SIG-M5 (cell line): ENCODE results near the gene XPOT.

Source experiments
- DNase-seq: peaks from one replicate; lab custom pipeline; 2025; lab: John Stamatoyannopoulos, UW

The XPOT gene

DNA sequence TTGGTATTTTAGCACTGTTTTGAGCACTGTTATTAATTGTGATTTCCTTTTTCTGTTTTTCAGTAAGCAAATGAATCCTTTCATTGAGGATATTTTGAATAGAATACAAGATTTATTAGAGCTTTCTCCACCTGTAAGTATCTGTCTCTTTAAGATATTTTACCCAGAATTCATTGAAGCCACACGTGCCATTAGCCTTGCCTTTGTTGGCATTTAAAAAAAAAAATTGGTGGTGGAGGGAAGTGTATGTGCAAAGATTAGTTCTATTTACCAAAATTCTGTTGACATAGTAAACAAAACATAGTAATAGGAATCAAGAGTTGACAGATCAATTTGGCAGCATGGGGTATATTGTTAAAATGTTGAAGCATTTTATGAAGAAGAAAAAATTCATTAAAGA, 23.8 kb downstream of the XPOT start:
- DNase-seq: no peak

DNA sequence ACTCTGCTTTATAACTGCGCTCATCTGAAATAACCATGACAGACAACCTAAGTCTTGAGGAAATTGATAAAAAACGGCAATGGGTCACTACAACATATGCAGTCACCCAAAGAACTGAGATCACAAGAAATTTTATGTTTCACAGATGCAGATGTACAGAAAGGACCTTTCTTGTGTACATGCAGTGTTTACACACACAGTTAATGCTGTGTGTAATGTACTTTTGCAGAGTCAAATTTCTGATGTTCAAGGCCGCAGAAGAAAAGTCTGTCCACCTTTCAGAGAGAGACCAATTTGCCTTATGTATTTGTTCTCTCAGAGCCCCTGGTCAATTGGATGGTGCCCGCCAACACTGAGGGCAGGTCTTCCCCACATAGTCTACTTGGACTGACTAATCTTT, 24.8 kb downstream of the XPOT start:
- DNase-seq: no peak

DNA sequence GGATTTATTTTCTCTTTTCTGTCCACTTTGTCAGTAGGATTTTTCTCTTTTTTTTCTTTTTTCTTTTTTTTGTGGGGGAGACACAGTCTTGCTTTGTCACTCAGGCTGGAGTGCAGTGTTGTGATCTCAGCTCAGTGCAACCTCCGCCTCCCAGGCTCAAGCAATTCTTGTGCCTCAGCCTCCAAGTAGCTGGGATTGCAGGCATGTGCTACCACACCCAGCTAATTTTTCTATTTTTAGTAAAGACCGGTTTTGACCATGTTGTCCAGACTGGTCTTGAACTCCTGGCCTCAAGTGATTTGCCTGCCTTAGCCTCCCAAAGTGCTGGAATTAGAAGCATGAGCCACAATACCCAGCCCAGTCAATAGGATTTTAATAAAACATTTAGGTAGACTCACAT, 26.7 kb downstream of the XPOT start:
- no peak for DNase-seq

DNA sequence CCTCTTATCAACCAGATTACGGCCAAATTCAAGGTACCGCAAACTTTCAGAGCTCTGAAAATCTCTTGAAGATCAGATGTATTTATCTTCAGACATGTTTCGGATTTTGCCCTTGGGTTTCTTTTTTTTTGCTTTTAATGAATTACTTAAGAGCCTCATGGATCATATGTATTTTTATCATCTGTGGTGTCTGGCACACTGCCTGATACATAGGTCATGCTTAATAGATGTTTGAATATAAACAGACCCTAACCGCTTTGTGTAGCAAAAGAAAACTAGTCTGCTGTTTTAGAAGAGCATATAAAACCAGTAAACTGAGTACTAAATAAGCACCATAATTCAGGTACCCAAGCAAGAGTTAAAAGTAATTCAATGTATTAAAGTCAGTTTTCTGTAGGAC, 27.6 kb downstream of the XPOT start:
- DNase-seq: no peak

DNA sequence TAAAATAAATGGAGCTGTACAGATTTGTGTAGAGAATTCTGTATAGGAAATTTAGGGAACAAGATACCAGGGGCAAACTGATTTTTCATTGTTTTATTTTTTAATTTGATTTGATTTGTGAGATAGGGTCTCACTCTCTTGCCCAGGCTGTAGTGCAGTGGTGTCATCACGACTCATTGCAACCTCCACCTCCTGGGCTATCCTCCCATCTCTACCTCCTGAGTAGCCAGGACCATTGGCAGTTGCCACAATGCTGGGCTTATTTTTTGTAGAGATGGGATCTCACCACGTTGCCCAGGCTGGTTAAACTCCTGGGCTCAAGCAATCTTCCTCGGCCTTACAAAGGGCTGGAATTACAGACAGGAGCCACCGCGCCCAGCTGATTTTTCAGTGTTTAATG, 29.7 kb downstream of the XPOT start:
- no peak for DNase-seq

DNA sequence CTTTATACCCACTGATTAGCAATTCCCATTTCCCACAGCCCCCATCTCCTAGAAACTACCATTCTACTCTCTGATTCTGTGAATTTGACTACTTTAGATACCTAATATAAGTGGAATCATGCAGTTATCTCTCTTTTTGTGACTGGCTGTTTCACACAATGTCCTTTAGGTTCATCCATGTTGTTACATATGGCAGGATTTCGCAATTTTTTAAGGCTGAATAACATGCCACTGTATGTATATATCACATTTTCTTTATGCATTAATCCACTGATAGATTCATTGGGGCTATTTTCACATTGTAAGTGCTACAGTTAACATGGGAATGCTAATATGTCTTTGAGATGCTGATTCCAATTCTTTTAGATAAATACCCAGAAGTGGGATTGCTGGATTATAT, 35.9 kb downstream of the XPOT start:
- no peak for DNase-seq

DNA sequence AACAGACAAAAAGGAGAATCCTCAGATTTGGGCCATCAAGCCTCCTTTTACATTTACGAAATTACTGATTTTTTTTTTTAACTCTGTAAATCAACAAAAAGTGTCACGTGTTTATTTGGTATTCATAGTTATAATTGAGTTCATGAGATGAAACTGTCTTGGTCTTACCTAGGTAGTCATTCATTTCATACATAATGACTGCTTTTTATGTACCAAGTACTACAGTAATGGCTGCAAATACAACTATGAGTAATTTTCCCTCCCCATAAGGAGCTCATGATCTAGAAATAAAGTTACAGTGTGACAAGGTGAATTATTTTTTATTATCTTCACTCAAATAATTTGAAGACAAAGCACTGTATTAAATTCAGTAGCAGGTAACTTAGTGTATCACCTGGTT, 41.3 kb downstream of the XPOT start:
- no peak for DNase-seq

DNA sequence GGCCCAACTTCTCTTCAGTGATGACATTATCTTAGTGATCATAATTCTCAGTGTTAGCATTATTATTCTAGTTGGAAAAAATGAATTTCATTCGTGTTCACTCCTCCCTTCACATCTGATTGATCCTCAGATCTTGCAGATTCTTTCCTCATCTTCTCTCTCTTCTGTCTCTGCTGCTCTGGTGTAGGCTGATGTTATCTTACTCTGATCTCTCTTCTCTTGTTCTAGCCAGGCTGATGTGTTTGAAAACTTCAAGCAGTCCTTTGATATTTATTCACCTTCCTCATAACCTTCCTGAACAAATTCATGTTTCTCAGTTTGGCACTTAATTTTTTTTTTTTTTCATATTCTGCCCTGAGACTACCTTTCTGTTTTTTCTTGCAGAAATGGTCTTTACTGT, 42.1 kb downstream of the XPOT start:
- DNase-seq: no peak

DNA sequence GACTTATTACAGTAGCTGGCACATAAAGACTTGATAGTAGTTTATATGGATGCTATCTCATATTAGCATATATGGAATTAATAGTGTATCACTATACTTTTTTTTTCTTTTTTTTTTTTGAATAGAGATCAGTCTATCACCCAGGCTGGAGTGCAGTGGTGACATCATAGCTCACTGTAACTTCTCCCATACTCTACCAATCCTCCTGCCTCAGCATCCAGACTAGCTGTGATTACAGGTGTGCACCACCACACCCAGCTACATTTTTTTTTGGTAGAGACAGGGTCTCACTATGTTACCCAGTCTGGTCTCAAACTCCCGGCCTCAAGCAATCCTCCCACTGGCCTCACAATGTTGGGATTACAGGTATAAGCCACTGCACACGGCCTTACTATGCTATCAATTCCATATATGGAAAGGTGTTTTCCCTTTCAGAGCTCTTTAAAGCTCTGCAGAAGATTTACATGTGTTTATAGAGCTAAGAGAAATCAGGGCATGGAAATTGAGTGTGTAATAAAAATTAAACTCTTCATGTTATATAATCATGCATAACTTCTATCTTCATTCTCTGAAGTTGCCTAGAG, 46.0 kb downstream of the XPOT start:
- DNase-seq: no peak

DNA sequence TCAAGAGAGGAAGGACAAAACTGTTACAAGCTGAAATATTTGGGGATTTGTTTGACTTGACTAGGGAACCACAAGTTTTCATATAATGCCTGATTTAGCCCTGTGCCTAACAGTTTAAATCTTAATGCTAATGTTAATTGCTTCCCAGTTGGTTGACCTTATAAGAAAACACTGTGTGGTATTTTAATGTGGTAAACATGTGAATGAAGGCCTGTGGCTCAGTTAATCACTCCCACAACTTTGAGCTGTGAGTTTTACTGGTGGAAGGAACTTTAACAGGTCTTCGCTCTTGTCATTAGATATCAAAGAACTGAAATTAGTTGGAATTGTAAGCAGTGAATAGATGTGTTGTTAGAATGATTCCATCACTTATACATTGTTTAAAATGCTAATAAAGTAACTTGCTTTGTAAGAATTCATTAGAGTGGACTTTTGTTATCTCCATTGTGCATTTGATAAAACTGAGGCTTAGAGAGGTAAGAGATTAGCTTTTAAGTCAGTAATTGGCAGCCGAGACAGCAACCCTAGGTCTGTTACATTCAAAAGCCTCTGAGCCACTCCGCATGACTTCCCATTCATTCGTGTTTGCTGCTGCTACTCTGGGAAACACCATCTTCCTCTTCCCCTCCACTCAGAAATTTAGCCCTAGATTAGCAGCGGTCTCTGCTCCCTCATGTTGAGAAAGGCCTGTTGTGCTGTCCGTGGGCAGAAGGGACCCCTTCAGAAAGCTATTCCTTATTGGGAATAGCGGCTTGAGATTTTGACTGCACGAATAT, 46.7 kb downstream of the XPOT start:
- no peak for DNase-seq

DNA sequence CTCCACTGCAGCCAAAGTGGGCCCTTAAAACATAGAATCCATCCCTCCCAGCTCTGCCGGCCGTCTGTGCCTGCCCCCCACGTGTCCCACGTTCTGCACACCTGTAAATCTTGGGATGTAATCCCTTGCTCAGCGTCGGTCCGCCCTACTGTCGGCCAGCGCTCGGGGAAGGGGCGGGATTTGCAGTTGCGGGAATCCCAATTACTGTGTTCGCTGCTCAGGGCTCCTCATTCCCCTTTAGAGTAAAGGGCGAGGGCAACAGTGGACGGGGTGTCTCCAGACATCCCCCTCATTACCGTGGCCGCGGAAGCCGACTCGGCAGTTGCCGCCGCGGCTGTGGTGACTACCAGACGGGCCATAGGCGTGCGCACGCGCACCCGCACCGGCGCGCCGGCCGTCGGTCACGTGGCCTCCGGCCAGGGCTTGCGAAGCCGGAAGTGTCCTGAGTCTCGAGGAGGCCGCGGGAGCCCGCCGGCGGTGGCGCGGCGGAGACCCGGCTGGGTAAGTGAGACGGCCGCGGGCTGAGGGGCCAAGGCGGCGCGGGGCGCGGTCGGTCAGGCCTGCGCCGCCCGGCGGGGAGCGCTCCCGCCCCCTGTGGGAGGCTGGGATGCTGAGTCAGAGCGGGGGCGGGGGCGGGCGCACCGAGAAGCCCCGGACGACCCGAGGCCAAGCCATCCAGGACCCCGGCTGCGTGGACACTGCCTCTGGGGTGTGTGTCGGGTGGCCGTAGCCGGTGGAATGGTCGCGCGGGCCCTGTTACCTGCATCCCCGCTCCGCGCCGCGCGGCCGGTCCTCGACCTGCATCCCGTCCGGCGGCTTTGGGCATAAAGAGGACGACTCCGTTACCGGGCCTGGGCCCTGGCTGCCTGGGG, 47.7 kb downstream of the XPOT start, which contains the start of gene TBK1:
TSS of gene TBK1 (plus strand) at position 434 of the 872 bp plus-strand sequence. CDS start 3,751 bp downstream, outside the sequence.
- DNase-seq: no peak

DNA sequence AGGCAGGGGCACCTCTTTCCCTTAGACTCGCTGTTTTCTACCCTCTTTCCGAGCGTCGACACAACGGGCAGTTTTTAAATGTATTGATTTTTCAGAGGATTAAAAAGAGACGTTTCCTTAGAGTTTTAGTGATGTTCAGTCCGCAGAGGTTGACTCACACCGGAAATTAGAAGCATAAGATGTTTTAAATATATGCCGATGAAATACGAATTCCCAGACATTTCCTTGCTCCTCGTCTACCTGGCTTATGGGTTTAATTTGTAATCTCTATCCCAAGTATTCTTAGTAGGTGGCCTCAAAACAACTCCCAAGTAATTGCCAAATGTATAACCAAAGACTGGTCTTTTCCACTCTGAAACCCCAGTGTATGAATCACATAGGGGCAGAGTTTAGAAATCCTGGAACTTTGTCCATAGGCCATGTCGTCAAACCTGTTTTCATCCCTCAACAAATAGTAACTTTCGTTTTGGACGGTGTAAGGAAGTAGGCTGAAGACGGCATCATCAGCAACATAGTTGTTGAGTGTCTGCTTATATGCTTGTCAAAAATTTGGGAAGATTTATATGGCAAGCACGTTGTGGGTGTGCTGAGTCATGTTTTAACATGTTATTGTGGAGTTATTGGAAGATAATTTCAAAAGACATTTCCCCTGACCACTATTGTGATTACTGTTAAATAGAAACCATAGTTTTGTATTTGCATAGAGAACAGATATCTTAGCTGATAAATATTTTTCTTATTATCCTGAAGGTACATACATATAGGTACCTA, 48.6 kb downstream of the XPOT start:
- no peak for DNase-seq

DNA sequence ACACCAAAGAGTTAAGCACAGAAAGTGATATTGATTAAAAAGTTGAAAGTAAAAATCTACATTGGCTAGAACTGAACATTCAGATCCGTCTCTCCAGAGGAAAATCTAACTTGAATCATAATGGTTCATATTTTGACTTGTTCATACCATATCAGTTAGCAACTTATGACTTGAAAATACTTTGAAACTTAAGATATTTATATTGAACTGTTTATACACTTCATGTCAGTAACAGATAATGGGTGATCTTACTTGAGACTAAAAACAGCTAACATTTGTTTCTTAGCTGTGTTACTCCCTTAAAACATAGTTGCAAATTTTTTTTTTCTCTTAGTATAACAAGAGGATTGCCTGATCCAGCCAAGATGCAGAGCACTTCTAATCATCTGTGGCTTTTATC, 51.3 kb downstream of the XPOT start:
- no peak for DNase-seq

DNA sequence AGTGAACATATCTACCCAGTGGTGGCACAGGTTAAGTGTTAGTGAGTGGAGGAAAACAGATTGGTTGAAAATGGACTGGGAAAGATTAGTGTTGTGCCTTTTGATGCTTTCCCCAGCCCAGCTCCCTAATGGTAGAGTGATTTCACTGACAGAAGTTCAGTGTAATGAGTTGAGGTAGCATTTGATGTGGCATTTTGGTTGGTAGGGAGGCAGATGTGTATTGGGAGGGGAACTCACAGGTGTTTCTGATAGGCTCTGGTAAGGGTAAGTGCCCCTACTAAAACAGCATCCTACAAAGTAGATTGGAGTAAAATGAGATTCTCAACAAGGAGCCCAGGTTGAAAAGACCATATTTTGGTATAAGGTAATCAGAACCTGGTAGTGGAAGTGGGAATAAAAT, 51.9 kb downstream of the XPOT start:
- DNase-seq: no peak

DNA sequence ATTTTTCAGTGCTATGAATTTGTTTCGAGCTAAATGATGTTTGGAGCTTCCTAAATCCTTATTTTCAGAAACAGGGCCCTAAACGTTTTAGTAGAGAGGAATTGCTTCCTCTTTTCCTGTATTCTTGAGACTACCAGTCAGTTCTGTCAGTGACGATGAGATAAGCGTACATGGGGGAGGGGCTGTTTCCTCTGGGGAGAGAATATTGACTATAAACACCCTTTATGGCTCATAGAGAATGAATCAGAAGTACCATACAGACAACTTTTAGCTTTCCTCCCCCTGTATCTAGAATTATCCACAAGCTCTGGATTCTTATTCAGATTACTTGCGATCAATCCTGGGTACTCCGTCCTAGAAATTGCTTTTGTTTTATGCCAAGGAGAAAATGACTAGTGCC, 52.8 kb downstream of the XPOT start:
- no peak for DNase-seq

DNA sequence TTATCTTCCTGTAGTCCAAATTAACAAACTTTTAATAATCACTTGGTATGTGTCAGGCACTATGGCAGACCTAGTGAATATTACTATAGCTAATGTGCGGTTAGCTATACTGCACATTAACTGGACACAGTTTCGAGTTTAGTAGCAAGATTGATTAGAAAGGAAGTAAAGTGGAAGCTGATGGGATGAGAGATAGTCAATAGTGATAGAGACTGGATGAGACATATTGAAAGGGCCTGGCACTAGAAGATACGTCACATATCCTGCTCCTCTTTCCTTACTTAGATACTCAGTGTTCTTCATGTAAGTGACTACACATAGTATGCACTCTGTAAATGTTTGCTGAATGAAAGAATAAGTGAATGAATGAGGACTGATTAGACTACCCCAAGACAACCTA, 53.3 kb downstream of the XPOT start:
- DNase-seq: no peak

DNA sequence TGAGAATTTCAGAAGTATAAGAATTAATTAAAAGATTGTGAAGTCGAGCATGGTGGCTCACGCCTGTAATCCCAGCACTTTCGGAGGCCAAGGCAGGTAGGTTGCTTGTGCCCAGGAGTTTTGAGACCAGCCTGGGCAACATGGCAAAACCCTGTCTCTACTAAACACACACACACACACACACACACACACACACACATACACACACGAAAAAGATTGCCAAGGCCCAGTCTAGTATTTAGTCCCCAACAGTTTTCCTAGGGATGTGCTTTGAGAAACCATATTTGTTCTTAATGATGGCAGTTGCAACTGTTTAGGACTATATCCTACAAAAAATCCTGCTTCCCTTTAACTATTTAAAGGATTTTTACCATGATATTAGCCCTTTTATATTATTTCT, 53.7 kb downstream of the XPOT start:
- DNase-seq: no peak

DNA sequence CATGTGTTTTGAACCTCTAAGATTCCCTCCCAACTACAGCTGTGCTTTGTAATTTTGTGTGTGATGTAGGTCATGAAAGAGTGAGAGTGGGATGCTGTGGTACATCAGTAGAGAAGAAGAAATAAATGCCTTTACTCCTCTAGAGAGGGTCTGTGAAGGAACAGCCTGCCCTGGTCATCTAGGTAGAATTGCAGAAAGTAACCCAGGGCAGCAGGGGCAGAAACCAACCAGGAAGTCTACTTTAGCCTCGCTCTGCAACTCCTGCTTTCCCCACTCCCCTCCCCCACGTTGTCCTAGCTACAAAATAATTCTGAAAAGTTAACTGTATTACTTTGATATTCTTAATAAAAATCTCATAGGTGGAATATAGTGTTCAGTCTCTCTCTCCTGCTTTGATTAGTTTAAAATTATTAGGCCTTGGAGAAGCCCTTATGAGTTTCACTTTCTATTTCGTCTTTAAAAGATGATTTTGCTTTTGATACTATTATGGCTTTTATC, 55.3 kb downstream of the XPOT start:
- DNase-seq: no peak

DNA sequence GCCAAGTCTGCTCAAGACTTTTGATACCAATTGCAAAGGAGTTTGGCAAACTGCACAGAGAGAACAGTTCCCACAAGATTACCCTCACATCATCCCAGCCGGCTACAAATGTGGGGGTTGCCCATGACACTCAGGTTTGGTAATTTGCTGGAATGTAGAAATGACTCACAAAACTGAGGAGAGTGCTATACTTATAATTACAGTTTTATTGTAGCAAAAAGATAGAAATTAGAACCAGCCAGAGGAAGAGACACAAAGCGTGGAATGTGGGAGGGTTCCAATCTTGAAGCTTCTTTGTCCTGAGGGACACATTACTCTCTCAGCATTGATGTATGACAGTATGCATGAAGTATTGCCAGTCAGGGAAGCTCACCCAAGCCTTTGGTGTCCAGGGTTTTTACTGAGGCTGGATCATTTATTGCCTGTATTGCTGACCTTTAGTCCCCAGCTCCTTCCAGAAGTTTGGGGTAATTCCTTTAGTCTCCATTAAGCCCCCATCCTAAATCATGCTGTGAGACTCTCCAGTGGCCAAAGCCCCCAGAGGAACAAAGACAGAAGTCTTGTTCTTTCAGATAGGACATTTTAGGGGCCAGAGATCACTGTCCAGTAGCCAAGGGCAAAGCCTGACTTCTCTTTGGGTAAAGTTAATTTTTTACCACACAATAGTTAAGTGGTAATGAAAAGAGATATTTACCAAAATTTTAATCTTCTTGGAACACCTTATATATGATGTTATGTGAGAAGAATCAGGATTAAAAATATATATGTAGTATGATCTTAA, 57.6 kb downstream of the XPOT start:
- no peak for DNase-seq

DNA sequence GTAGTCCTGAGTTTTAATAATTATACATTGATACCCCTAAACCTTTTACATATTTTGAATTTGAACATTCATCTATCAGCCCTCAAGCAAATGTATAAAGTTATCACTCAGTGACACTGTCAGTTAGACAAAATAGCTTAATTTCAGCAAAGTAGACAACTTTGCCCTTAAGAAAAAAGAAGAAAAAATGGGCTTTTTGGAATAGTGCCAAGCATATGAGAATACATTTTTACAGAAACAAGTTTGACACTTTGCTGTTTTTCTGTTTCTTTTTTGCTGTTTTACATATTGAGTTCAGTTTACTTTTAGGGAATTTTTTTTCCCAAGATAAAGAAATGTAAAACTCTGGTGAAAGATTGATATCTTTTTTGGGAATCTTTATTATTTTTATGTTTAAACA, 62.0 kb downstream of the XPOT start:
- DNase-seq: no peak

DNA sequence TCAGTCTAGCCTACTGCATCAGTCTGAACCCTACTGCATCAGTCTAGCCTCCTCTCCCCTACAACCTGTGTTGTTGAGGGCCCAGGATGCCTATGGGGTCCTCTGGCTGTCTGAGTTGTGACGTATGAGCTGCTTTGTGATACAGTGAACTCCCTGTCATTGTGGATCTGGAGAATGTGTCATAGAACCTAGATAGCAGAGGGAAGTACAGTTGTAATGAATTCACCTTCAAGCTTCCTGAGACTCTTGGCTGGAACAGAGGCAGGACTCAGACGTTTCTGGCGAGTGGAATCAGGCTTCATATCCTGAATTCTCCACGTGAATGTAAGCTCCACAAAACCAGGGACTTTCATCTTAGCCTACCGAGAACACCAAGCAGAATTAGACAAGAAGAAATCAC, 64.8 kb downstream of the XPOT start:
- DNase-seq: no peak
